GM12873 (cell line): ENCODE measurements around the gene ABTB2.

Source experiments
- TF ChIP-seq, protein P1 (sequence below): IDR thresholded peaks from 2 replicates; pipeline ENCODE4 v1.5.1; 2012; ENCODE audit warnings: low read depth, mild to moderate bottlenecking, moderate library complexity, low read length, control low read depth; ENCODE audit not compliant: insufficient read depth; ENCODE audit errors: missing control alignments

ABTB2 gene

DNA sequence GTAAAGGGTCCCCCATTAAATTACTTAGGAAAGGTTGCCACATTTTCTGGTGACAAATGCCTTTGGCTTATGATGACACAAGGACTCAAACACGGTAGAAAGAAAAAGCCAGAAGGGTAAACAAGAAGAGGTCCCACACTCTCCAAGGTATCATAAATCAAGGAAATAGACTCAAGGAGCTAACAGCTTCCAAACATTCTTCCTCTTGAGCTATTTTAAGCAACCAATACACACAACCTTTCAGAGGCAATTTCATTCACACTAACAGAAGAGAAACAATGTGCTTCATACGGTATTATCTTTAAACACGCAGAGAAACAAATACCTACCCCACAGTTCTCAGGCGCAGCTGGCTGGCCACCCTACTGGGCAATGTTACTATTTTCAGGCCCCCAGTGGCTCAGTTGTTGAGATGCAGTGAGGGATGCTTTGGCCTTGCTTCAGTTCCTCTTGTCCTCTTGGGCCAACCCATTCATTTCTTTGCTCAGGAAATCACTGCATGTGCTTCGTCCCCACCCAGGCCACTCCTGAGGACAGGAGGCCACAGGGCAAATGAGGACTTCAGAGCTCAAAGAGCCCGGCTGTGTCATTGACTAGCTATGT, 15.8 kb downstream of the ABTB2 start:
- TF ChIP-seq, protein P1, sequence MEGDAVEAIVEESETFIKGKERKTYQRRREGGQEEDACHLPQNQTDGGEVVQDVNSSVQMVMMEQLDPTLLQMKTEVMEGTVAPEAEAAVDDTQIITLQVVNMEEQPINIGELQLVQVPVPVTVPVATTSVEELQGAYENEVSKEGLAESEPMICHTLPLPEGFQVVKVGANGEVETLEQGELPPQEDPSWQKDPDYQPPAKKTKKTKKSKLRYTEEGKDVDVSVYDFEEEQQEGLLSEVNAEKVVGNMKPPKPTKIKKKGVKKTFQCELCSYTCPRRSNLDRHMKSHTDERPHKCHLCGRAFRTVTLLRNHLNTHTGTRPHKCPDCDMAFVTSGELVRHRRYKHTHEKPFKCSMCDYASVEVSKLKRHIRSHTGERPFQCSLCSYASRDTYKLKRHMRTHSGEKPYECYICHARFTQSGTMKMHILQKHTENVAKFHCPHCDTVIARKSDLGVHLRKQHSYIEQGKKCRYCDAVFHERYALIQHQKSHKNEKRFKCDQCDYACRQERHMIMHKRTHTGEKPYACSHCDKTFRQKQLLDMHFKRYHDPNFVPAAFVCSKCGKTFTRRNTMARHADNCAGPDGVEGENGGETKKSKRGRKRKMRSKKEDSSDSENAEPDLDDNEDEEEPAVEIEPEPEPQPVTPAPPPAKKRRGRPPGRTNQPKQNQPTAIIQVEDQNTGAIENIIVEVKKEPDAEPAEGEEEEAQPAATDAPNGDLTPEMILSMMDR, result no peak

DNA sequence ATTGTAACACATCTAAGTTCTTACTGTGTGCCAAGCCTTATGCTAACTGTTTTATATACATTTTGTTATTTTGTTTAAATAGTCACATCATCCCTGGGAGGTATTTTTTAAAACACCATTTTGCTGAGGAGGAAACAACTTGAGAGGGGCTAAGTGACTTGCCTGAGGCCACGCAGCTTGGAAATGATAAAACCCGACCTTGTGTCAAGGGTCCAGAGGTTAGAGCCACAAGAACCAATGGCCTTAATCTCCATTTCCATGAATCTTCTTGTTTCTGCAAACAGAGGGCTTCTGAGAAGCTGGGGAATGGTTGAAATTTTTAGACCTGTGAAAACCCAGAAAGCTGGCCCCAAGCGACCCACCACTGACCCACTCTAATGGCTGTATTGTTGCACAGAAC, 16.7 kb downstream of the ABTB2 start:
- TF ChIP-seq, protein P1, result no peak

DNA sequence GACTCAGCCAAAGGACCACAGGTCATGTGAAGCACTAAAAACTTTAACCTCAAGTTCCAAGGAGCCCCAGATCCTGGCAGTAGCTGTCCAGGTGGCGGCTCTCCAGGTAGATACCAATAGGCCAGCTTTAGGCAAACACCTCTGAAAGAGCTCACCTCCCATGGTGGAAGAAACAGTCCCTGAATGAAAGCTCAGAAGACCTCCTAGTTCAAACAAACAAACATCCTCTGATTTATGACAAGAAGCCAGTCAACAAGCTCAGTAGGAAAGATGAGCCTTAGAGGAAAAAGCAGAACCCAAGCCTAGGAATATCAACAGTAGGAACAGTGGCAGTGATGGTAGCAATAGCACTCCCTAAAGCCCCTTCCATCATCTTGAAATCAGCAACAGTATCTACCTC, 17.2 kb downstream of the ABTB2 start:
- TF ChIP-seq, protein P1, result no peak

DNA sequence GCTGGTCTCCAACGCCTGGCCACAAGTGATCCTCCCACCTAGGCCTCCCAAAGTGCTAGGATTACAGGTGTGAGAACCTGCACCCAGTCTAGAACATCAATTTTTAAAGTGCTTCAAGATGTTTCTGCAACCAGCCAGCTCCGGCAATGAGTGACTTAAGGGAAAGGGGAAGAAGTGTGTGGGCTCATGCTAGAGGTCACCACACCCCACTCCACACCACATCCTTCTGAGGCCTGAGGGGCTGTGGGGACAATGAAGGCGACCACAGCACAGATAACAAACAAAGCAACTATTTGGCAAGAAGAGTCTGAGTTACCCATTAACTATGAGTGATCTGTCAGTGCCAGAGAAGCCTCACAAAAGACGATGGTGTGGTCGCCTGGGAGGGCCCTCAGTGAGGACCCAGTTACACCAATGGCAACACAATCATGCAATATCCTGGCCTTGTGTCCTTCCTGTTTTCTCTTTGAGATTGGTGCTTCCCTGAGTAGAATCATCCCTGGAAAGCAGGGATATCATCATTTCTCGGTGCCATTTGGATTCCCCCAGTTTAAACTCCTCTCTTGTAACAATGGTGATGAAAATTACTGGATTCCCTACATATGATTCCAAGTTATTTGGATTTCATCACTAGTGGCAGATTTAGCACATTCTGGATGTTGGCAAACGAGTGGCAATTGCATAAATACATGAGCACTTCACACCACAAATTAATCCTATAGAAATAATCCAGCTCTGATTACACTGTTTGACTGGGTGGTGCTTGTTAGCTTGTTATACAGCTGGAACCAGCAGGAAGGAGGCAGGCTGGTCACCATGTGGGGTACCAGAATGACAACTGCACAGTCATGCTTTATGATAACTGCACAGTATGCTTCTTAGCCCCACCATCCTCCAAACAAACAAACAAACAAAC, 18.4 kb downstream of the ABTB2 start:
- TF ChIP-seq, protein P1, result no peak

DNA sequence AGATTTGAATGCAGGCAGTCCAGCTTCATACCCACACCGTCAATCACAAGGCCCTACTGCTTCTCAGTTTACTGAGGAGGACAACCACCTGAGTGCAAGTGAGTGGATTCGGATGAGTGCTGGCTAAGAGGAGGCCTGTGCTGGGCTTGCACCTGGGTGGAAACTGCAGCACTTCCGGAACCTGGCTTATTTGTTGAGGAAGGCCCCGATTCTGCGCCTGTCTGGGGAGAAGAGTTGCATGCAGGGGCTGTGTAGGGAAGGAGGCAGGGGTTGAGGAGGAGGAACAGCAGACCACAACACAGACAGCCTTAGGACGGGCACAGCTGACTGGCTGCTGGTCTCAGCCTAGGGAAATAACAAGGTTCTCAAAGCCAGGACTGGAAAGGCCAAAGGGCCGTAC, 20.8 kb downstream of the ABTB2 start:
- TF ChIP-seq, protein P1, result no peak

DNA sequence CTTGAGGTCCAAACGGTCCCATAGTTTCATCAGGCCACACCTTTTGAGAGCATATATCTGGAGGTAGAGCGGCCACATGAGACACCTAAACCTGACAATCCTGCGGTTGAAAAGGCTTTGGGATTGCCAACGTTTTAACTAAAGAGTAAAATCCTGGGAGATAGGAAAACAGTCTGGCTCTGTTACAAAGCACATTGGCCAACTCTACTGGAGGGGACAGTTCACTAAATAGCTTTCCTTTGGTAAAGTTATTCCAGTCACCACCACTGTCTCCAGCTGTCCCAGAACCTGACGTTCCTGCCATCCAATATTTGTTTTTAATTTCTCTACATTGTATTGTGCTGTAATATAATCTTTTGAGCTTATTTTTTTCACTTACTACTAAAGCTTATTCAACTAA, 22.0 kb downstream of the ABTB2 start:
- TF ChIP-seq, protein P1, result no peak

DNA sequence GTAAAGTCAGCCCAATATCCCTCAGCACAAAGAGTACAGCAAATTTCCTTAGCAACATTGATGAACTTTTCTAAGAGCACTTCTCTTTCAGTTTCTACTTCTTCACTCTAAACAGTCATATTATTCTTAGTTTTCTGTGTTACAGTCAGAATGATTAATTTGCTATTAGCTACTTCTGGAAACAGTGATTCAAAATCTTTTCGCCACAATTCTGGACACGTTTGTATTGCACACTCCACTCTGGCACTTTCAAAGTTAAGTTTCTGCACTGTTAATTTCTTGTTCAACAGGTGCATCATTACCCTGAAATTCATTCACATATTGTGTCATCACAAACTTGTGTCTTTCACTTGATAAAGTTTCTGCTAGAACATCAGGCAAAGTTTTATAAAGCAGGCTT, 22.5 kb downstream of the ABTB2 start:
- TF ChIP-seq, protein P1, result no peak
